Fibroblast of villous mesenchyme (primary cell): ENCODE measurements around the gene EME2. TPM values are rescaled to one million over a fixed set of nuclear protein-coding genes. Genes with fewer than 3 reads are reported as not detected.

Source experiments
- DNase-seq: peaks from one replicate; pipeline ENCODE4 v3.0.0-alpha.2; 2010; ENCODE audit warnings: low read depth
- H3K4me3 ChIP-seq: 2 replicates; pipeline ENCODE4 v1.5.1; 2011; ENCODE audit warnings: low read depth, mild to moderate bottlenecking, low read length
- total RNA-seq: library from RNA; depleted of rRNA; stranded (reverse); fragments of >200 nt; gene quantifications from 2 replicates; pipeline ENCODE4 v1.2.3, GENCODE V29; 2012
- TF ChIP-seq, protein P1 (sequence below): IDR thresholded peaks from 2 replicates; pipeline ENCODE4 v1.5.1; 2012; ENCODE audit warnings: low read depth, mild to moderate bottlenecking, low read length; ENCODE audit not compliant: insufficient read depth

The EME2 gene
- total RNA-seq, 1 donor = 15.5 TPM

DNA sequence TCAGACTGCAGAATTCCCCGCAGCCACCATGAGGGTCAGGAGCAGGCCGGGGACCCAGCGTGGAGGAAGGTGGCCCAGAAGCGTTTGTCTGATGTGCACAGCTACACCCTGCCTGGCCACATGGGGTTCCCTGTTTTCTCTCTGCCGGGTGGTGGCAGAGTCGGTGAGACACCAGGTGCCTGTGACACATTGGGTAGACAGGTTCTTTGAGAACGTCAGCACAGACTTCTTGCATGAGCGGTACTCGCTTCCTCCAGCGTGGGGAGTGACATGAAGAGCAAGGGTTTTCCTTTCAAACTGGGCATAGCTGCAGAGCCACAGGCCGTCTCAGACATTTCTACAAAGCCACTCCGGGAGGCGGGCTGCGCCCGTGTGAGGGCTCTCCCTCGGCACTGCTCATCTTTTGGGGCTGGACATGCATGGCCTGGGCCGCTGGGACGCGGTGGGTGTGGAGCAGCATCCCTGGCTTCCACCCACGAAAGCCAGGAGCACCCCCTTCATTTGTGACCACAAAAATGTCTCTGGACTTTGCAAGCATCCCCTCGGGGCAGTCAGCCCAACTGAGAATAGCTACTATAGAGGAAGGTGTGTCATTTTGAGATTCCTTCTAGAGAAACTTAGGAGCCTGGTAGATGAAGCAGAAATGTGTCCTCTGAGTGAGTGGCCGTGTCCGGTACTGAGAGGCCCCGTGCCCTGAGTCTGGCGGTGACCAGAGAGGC, 27.3 kb upstream of the EME2 start:
- TF ChIP-seq, protein P1, sequence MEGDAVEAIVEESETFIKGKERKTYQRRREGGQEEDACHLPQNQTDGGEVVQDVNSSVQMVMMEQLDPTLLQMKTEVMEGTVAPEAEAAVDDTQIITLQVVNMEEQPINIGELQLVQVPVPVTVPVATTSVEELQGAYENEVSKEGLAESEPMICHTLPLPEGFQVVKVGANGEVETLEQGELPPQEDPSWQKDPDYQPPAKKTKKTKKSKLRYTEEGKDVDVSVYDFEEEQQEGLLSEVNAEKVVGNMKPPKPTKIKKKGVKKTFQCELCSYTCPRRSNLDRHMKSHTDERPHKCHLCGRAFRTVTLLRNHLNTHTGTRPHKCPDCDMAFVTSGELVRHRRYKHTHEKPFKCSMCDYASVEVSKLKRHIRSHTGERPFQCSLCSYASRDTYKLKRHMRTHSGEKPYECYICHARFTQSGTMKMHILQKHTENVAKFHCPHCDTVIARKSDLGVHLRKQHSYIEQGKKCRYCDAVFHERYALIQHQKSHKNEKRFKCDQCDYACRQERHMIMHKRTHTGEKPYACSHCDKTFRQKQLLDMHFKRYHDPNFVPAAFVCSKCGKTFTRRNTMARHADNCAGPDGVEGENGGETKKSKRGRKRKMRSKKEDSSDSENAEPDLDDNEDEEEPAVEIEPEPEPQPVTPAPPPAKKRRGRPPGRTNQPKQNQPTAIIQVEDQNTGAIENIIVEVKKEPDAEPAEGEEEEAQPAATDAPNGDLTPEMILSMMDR = no peak
- peak; percentile 68 for DNase-seq
- H3K4me3 ChIP-seq = no peak overlapping the region

DNA sequence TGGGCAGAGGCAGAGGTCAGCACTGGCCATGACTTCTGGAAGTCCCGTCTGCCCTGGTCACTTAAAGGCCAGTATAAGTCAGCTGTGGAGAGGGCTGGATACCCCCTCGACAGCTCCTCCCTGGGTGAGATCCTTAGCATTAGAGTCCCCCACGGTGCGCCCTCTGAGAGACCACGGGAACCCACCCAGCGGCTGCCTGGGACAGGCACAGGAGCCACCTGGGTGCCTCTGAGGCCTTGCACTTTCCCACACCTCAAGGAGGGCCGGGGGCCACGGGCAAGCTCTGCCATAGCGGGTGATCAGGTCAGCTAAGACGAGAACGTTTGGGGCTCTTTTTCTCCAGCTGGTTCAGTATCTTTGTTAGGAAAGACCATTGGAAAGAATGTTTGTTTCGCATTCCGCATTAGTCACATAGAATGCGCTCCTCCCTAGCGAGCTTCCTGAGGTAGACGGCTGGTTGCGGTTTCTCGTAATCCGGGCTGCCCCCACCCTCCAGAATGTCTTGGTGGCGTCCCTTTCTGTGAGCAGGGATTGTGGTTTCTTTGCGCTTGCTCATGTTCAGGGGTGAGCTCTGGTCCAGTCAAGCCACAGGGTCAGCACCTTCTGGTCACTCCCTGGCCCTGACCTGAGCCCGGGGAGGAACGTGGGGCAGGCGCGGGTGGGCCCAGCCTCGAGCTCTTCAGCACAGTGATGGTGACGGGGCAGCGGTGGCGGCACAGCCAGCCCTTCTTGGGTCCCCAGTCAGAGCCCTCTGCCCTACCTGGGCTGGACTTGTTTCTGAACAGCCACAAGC, 26.5 kb upstream of the EME2 start:
- no peak overlapping the region for H3K4me3 ChIP-seq
- DNase-seq = peak; percentile 83
- TF ChIP-seq, protein P1 = no peak

DNA sequence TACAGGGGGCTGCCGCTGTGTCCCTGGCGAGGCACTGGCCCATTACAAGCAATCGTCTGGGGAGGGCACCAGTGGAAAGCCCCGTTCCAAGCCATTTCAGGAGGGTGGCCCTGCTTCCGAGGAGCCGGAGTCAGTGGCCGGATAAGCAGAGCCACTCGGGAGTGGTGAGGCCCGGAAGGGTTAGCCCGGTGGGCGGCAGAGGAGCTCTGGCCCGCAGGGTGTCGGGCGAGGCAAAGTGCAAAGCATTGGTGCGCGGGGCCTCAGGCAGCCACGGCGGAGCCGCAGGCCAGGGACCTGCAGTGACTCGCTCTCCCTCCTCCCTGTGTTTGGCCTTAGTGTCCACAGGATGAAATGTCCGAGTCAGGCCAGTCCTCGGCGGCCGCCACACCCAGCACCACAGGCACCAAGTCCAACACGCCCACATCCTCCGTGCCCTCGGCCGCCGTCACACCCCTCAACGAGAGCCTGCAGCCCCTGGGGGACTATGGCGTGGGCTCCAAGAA, 25.9 kb upstream of the EME2 start:
- no peak overlapping the region for H3K4me3 ChIP-seq
- no peak for DNase-seq
- TF ChIP-seq, protein P1 = no peak

DNA sequence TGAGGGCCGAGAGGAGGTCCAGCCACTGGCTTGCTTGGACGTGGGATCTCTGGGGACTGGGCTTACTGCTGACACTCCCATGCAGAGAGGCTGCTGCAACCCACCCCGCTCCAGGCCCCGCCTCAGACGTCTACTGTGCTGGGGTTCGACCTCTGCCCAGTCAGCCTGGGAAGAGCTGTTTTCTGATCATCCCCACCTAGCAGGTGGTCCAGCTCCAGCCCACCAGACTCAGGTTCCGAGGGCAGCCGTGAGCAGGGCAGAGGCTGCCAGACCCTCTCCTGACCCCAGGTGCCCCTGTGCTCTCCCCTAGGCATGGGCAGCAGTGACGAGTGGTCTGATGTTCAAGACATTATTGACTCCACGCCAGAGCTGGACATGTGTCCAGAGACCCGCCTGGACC, 24.7 kb upstream of the EME2 start:
- H3K4me3 ChIP-seq = no peak overlapping the region
- no peak for DNase-seq
- TF ChIP-seq, protein P1 = no peak

DNA sequence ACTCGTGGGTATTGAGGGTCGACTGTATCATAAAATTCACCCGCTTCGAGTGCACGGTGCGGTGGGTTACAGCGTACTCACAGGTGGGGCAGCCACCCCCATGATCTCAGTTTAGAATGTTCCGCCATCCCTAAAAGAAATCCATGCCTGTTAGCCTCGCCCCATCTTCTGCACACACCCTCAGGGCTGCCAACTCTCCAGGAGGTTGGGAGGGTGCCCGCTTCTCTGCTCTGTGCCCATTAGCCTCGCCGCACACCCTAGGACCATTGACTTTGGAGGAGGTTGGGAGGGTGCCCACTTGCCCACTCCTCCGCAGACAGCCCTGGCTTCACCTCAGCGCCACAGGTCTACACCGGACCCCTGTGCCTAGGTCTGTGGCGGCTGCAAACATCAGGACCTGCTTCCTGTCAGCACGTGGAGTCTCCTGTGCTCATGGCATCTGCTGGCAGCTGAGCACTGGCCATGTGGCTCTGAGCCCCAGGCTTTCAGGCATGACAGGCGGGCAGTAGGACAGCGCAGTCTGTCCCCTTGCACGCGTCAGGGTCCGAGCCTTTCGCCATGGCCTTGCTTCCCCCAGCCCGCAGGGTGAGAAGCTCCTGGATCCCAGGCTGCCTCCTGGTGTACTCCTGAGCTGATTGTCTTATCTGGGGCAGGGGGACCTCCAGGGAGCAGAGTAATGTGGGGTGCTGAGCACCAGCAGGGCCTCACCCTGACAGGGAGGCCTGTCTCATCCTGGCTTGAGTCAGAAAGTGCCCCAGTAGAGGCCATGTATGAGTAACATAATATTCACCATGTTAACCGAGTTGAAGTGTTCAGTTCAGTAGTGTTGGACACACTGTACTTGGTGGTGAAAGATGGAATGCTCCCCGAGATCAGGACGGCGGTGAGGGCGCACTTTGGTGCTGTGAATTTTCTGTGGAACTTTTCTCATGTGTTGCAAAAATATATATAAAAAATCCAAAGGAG, 23.2 kb upstream of the EME2 start:
- no peak overlapping the region for H3K4me3 ChIP-seq
- no peak for DNase-seq
- TF ChIP-seq, protein P1 = no peak

DNA sequence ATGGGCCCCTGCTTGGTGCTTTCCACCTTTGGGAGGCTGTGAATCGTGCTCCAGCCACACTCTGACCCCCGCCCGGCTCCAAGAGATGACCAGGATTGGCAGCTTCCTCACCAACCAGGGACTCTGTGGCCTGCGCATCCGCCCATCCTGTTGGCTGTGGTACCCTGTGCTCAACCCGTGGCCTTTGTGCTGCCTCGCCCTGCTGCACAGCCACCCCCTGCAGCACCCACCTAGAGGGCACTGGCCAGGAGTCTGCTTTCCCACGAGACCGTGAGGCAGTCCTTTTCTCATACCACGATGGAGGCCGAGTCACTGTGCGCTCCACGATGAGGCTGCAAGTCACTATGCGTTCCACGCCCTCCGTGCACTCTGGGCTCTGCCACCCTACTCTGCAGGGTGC, 20.7 kb upstream of the EME2 start:
- DNase-seq = no peak
- TF ChIP-seq, protein P1 = no peak
- H3K4me3 ChIP-seq = no peak overlapping the region
